Psoas muscle (tissue), 8 donors: ENCODE results near the gene GOLM1. TPM values are rescaled to one million over a fixed set of nuclear protein-coding genes. Genes with fewer than 3 reads are reported as not detected.

Source experiments
- ATAC-seq, 4 donors: fragments of 200-7000 bp; cut with Tn5 transposase; one replicate each; pipeline ENCODE4 v1.9.1; 2020; ENCODE audit warnings: moderate library complexity in 3 of 4, mild to moderate bottlenecking in 2 of 4
- DNase-seq, 2 donors: peaks; one replicate each; pipeline ENCODE4 v3.0.0-alpha.2; 2020
- H3K27ac ChIP-seq: fragments of 200-600 bp; one replicate; pipeline ENCODE4 v1.8.0; 2022
- H3K27me3 ChIP-seq, 3 donors: fragments of 200-600 bp in 1 of 3; one replicate each; pipeline versions ENCODE4 v1.6.1 to v1.8.0; 2013 to 2022; ENCODE audit warnings: low read length in 2 of 3, mild to moderate bottlenecking in 2 of 3, moderate library complexity in 1 of 3; ENCODE audit not compliant: insufficient read depth in 3 of 3
- H3K36me3 ChIP-seq, 2 donors: fragments of 200-600 bp in 1 of 2; one replicate each; pipeline versions ENCODE4 v1.6.1 to v1.8.0; 2013 to 2022; ENCODE audit warnings: low read depth in 1 of 2, mild to moderate bottlenecking in 1 of 2, moderate library complexity in 1 of 2; ENCODE audit not compliant: insufficient read depth in 1 of 2
- H3K4me1 ChIP-seq: fragments of 200-600 bp; one replicate; pipeline ENCODE4 v1.8.0; 2022
- H3K4me3 ChIP-seq: fragments of 200-600 bp; one replicate; pipeline ENCODE4 v1.8.0; 2022; ENCODE audit warnings: mild to moderate bottlenecking
- H3K9me3 ChIP-seq: fragments of 200-600 bp; one replicate; pipeline ENCODE4 v1.8.0; 2022
- WGBS, 3 donors: extraction: QIAGEN DNeasy Blood & Tissue Kit; methylation state at CpG; one replicate each; pipeline versions ENCODE4 v1.1.6 to v1.1.7; 2013; 5-methylcytosine and 5-hydroxymethylcytosine counted together
- intact Hi-C, 2 donors: fragments of 100-400 bp; cut with DNase I; formaldehyde crosslinking; loops; one replicate each; pipeline versions ENCODE4 v1.11.0 to v1.14.2; 2022
- polyA plus RNA-seq, 3 donors: library from polyadenylated mRNA; stranded (reverse); fragments of 200-250 nt; gene quantifications; one replicate each; pipeline ENCODE4 v1.2.3, GENCODE V29; 2013
- total RNA-seq, 4 donors: library from RNA; stranded (reverse); fragmentation: NEBNext Ultra II Directional in 2 of 4; extraction: Animal tissue kit (Norgen Biotek cat#: 25700) in 2 of 4; gene quantifications; one replicate each; pipeline versions ENCODE4 v1.2.1 to v1.2.4, GENCODE V29; 2021 to 2023
- TF ChIP-seq, protein P1 (sequence below): fragments of 200-600 bp; IDR thresholded peaks from one replicate; pipeline ENCODE4 v1.8.0; 2022; ENCODE audit warnings: antibody characterized with exemption
- donor health status: healthy with polysubstance abuse.
- donor health status: DM: no; HTN: no; CAD: no; lungs with moderate emphysema.
- donor health status: Bipolar disorder and iron deficiency.
- donor health status: healthy.
- donor health status: DM: yes; HTN: yes; CAD: no.
- donor health status: DM: no; HTN: no; CAD: no.
- donor health status: DM: no; HTN: no; CAD: no.
- donor health status: DM: yes; HTN: yes; CAD: no.

Gene GOLM1
- total and polyA plus RNA-seq, 7 donors = 2.6 to 7.0 (median 3.6) TPM

GRCh38 chr9:86062845-86063693 is 36.3 kb downstream of the GOLM1 start:
- no peak overlapping the region for H3K27ac ChIP-seq
- no peaks in the 10 kb centered on the region for H3K36me3 ChIP-seq
- TF ChIP-seq, protein P1, sequence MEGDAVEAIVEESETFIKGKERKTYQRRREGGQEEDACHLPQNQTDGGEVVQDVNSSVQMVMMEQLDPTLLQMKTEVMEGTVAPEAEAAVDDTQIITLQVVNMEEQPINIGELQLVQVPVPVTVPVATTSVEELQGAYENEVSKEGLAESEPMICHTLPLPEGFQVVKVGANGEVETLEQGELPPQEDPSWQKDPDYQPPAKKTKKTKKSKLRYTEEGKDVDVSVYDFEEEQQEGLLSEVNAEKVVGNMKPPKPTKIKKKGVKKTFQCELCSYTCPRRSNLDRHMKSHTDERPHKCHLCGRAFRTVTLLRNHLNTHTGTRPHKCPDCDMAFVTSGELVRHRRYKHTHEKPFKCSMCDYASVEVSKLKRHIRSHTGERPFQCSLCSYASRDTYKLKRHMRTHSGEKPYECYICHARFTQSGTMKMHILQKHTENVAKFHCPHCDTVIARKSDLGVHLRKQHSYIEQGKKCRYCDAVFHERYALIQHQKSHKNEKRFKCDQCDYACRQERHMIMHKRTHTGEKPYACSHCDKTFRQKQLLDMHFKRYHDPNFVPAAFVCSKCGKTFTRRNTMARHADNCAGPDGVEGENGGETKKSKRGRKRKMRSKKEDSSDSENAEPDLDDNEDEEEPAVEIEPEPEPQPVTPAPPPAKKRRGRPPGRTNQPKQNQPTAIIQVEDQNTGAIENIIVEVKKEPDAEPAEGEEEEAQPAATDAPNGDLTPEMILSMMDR = no peak
- no peak overlapping the region for H3K4me3 ChIP-seq
- ATAC-seq (no peak), DNase-seq (no peak)
- no peaks in the 10 kb centered on the region for H3K4me1 ChIP-seq
- WGBS, 3 donors = 85 to 86% (median 86%) methylated on average over 16 of the region's 16 CpGs
- no peaks in the 10 kb centered on the region for H3K27me3 ChIP-seq
- H3K9me3 ChIP-seq = no peaks in the 10 kb centered on the region
- intact Hi-C loops = no loop called here

GRCh38 chr9:86061972-86062739 is 37.2 kb downstream of the GOLM1 start:
- WGBS, 3 donors = 85 to 90% (median 89%) methylated on average over 11 of the region's 11 CpGs
- no peaks in the 10 kb centered on the region for H3K9me3 ChIP-seq
- H3K4me1 ChIP-seq = no peaks in the 10 kb centered on the region
- no peaks in the 10 kb centered on the region for H3K27me3 ChIP-seq
- ATAC-seq (no peak), DNase-seq (no peak)
- H3K4me3 ChIP-seq = no peak overlapping the region
- no peaks in the 10 kb centered on the region for H3K36me3 ChIP-seq
- intact Hi-C loops = no loop called here
- no peak overlapping the region for H3K27ac ChIP-seq
- TF ChIP-seq, protein P1 = no peak

DNA sequence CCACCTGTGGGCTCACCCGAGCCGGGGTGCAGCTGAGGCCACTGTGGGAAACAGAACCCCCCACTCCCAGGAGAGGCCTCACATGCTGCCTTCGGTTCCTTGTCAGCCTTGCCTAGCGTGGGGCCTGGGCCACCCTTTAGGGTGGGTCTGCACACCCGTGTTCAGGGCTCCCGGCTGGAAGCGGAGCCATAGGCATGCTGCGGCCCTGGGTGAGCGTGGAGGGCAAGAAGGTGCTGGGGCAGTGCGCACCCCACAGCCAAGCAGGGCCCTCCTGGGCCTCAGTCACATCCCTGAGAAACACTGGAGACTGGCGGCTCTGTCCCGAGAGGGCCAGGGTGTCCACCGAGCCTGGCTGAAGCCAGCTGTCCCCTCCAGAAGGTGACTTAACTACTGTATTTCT is 41.9 kb downstream of the GOLM1 start:
- no peaks in the 10 kb centered on the region for H3K4me1 ChIP-seq
- H3K27me3 ChIP-seq = no peaks in the 10 kb centered on the region
- H3K4me3 ChIP-seq = no peak overlapping the region
- 82 to 89% (median 88%) methylated on average over 13 of the region's 13 CpGs for WGBS, 3 donors
- H3K36me3 ChIP-seq = no peaks in the 10 kb centered on the region
- H3K9me3 ChIP-seq = no peaks in the 10 kb centered on the region
- intact Hi-C loops = no loop called here
- no peak for DNase-seq
- H3K27ac ChIP-seq = no peak overlapping the region
- TF ChIP-seq, protein P1 = no peak
- ATAC-seq = no peak

DNA sequence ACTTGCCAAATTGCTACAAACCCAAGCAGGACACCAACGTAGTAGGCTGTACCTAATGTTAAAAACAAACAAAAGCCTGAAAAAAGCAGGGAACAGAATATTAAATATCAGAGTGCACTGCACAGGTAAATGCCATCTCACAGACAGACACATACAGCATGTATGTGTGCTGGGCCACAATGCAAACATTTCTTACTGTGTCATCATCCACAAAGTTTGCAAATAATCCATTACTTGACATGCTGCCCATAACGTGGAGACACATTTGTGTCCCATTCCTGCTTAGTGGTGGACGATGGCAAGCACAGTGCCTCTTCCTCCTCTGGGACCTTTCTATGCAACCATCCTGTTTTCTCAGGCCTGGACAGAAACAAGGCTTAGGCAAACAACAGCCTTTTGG is 44.7 kb downstream of the GOLM1 start:
- H3K9me3 ChIP-seq = no peaks in the 10 kb centered on the region
- ATAC-seq (no peak), DNase-seq (no peak)
- H3K36me3 ChIP-seq = no peaks in the 10 kb centered on the region
- H3K27ac ChIP-seq = no peak overlapping the region
- H3K4me1 ChIP-seq = no peaks in the 10 kb centered on the region
- intact Hi-C loops = no loop called here
- H3K27me3 ChIP-seq = no peaks in the 10 kb centered on the region
- TF ChIP-seq, protein P1 = no peak
- 59 to 67% (median 60%) methylated on average over 3 of the region's 3 CpGs for WGBS, 3 donors
- no peak overlapping the region for H3K4me3 ChIP-seq
